ENCODE results near the gene XPNPEP1.
A peak's percentile ranks its signal among the peaks of the same experiment; 100 is the strongest.

The XPNPEP1 gene

DNA sequence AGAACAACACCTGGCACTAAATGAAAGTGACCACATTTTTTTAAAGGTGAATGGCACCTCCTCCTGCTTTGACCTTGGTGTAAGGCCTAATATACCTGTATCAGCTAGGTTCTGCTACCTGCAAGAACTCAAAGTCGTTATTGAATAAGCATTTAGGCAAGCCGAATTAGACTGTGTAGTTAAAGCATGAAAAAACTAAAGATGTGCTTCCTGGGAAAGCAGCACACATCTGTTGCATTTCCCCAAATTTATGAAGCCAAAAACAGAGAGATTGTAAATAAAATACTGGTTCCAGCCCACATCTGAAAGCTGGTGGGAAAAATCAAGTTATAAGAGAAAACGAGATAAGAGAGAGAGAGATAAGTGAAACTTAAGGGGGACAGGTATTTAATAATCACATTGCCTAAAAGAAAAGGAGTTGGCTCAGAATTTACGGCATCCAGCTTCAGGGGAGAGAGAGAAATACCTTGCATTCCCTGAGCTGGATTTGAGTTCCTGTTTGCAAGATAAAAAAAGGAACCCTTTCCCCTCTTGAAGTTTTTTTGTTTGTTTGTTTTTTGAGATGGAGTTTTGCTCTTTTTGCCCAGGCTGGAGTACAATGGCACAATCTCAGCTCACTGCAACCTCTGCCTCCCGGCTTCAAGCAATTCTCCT is 1.8 kb upstream of the XPNPEP1 start:
- Histone ChIP-seq H3F3A (ENCODE audit: insufficient read depth, low read length) (peaks cover 5% of the 10 kb centered on the region; the same call in 1 of the 2 replicates), H3K79me2 (ENCODE audit: insufficient read depth, low read length) (peaks cover 24% of the 10 kb centered on the region), H3K9me2 (ENCODE audit: low read depth, low read length) (no peaks in the 10 kb centered on the region), H3K9ac (ENCODE audit: low read length) (no peak overlapping the region), H3K4me2 (ENCODE audit: low read length) (no peak overlapping the region), H3K27ac (ENCODE audit: low read depth, low read length, poor library complexity, severe bottlenecking) (no peak overlapping the region), H3K4me3 (ENCODE audit: low read depth, low read length, poor library complexity, severe bottlenecking) (no peak overlapping the region), H3K9me3 (ENCODE audit: low read length) (no peaks in the 10 kb centered on the region), H3K4me1 (ENCODE audit: insufficient read depth, low read length, severe bottlenecking) (peaks cover 32% of the 10 kb centered on the region), H3K27me3 (ENCODE audit: insufficient read depth, low read length) (no peaks in the 10 kb centered on the region), H4K20me1 (ENCODE audit: insufficient read depth, low read length) (no peaks in the 10 kb centered on the region), H3K36me3 (ENCODE audit: insufficient read depth, low read length) (peaks cover 2% of the 10 kb centered on the region), H2AFZ (ENCODE audit: low read length) (no peak overlapping the region)
- TF ChIP-seq, protein P1, sequence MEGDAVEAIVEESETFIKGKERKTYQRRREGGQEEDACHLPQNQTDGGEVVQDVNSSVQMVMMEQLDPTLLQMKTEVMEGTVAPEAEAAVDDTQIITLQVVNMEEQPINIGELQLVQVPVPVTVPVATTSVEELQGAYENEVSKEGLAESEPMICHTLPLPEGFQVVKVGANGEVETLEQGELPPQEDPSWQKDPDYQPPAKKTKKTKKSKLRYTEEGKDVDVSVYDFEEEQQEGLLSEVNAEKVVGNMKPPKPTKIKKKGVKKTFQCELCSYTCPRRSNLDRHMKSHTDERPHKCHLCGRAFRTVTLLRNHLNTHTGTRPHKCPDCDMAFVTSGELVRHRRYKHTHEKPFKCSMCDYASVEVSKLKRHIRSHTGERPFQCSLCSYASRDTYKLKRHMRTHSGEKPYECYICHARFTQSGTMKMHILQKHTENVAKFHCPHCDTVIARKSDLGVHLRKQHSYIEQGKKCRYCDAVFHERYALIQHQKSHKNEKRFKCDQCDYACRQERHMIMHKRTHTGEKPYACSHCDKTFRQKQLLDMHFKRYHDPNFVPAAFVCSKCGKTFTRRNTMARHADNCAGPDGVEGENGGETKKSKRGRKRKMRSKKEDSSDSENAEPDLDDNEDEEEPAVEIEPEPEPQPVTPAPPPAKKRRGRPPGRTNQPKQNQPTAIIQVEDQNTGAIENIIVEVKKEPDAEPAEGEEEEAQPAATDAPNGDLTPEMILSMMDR (IDR thresholded peaks at IDR 0.05; ENCODE audit: low read length) = no peak
- no peak for TF ChIP-seq EZH2 (IDR thresholded peaks at IDR 0.05; ENCODE audit: borderline replicate concordance, low read length)

- Histone ChIP-seq H4K20me1 (ENCODE audit: insufficient read depth, low read length) (no peaks in the 10 kb centered on the region), H3F3A (ENCODE audit: insufficient read depth, low read length) (peaks cover 5% of the 10 kb centered on the region; the same call in 1 of the 2 replicates), H3K4me1 (ENCODE audit: insufficient read depth, low read length, severe bottlenecking) (peaks cover 32% of the 10 kb centered on the region), H3K4me3 (ENCODE audit: low read depth, low read length, poor library complexity, severe bottlenecking) (peak overlapping the region; percentile 68), H3K79me2 (ENCODE audit: insufficient read depth, low read length) (peaks cover 32% of the 10 kb centered on the region), H3K36me3 (ENCODE audit: insufficient read depth, low read length) (peaks cover 10% of the 10 kb centered on the region), H3K4me2 (ENCODE audit: low read length) (peak overlapping the region; percentile 97), H3K27me3 (ENCODE audit: insufficient read depth, low read length) (no peaks in the 10 kb centered on the region), H2AFZ (ENCODE audit: low read length) (no peak overlapping the region), H3K9me2 (ENCODE audit: low read depth, low read length) (no peaks in the 10 kb centered on the region), H3K9me3 (ENCODE audit: low read length) (no peaks in the 10 kb centered on the region), H3K27ac (ENCODE audit: low read depth, low read length, poor library complexity, severe bottlenecking) (no peak overlapping the region), H3K9ac (ENCODE audit: low read length) (peak overlapping the region; percentile 83)
- no peak for TF ChIP-seq EZH2 (IDR thresholded peaks at IDR 0.05; ENCODE audit: borderline replicate concordance, low read length)
- TF ChIP-seq, protein P1 (IDR thresholded peaks at IDR 0.05; ENCODE audit: low read length) = no peak
Measured at GRCh38 chr10:109924087-109924486, 776 bp upstream of the XPNPEP1 start.

DNA sequence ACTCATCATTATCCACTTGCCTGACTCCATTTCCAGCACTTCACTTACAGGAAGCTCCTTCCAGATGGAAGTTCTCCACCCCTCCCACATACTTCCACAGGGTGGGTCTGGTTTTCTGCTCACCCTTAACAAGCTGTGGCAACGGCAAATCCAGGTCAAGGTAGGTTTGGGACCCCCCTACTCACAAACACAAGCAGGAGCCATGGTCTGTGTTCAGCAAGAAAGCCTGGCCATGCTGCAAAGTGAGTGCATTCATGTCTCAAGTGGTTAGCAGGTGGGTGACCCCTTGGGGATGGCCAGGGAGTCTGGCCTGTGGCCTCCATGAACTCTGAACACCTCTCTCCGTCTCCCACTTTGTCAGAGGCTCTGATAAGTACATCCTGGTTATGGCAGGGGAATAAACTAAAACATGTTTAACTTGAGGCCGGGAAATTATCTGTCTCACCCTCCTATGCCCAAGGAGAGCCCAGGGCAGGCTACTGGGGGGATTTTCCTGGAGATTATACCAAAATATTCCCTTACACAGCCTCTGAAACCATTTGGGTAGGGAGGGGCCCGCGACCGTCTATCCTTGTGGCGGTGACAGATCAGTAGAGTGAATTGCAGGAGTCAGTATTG is 844 bp downstream of the XPNPEP1 start:
- peaks cover 32% of the 10 kb centered on the region for H3K4me1 ChIP-seq (ENCODE audit: insufficient read depth, low read length, severe bottlenecking)
- no peaks in the 10 kb centered on the region for H3K27me3 ChIP-seq (ENCODE audit: insufficient read depth, low read length)
- H3K79me2 ChIP-seq (ENCODE audit: insufficient read depth, low read length) = peaks cover 37% of the 10 kb centered on the region
- H3K9ac ChIP-seq (ENCODE audit: low read length) = peak overlapping the region; percentile 89
- no peak overlapping the region for H2AFZ ChIP-seq (ENCODE audit: low read length)
- H4K20me1 ChIP-seq (ENCODE audit: insufficient read depth, low read length) = no peaks in the 10 kb centered on the region
- peak overlapping the region; percentile 68 for H3K4me3 ChIP-seq (ENCODE audit: low read depth, low read length, poor library complexity, severe bottlenecking)
- peaks cover 14% of the 10 kb centered on the region for H3K36me3 ChIP-seq (ENCODE audit: insufficient read depth, low read length)
- H3F3A ChIP-seq (ENCODE audit: insufficient read depth, low read length) = peaks cover 5% of the 10 kb centered on the region; the same call in 1 of the 2 replicates
- no peaks in the 10 kb centered on the region for H3K9me2 ChIP-seq (ENCODE audit: low read depth, low read length)
- no peaks in the 10 kb centered on the region for H3K9me3 ChIP-seq (ENCODE audit: low read length)
- TF ChIP-seq EZH2 (IDR thresholded peaks at IDR 0.05; ENCODE audit: borderline replicate concordance, low read length) = no peak
- TF ChIP-seq, protein P1 (IDR thresholded peaks at IDR 0.05; ENCODE audit: low read length) = no peak
- H3K27ac ChIP-seq (ENCODE audit: low read depth, low read length, poor library complexity, severe bottlenecking) = peak overlapping the region; percentile 47
- peak overlapping the region; percentile 90 for H3K4me2 ChIP-seq (ENCODE audit: low read length)

Data from OCI-LY1 (cell line).